ENCODE measurements around the gene SETD3.

The SETD3 gene

DNA sequence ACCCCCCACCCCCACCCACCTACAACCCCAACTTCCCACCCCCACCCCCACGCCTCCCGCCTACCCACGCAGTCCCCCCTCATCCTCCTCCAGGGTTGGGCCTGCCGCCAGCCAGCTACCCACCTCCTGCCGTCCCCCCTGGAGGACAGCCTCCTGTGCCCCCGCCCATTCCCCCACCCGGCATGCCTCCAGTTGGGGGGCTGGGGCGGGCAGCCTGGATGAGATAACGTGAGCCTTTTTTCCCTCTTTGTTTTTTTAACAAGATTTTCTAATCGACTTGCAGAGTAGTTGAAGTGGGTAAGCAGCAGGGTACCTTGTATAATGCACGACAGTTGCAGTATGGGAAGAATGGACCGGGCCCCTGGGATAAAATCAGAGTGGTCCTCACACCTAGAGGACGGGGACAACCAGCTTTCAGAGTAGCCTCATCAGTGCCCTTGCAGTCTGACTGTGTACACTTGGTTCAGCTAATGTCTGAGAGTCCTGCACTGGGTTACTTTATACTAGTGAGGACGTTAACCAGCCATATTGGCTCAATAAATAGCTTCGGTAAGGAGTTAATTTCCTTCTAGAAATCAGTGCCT is 30.0 kb upstream of the SETD3 start:
- TF ChIP-seq, protein P1, sequence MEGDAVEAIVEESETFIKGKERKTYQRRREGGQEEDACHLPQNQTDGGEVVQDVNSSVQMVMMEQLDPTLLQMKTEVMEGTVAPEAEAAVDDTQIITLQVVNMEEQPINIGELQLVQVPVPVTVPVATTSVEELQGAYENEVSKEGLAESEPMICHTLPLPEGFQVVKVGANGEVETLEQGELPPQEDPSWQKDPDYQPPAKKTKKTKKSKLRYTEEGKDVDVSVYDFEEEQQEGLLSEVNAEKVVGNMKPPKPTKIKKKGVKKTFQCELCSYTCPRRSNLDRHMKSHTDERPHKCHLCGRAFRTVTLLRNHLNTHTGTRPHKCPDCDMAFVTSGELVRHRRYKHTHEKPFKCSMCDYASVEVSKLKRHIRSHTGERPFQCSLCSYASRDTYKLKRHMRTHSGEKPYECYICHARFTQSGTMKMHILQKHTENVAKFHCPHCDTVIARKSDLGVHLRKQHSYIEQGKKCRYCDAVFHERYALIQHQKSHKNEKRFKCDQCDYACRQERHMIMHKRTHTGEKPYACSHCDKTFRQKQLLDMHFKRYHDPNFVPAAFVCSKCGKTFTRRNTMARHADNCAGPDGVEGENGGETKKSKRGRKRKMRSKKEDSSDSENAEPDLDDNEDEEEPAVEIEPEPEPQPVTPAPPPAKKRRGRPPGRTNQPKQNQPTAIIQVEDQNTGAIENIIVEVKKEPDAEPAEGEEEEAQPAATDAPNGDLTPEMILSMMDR (IDR thresholded peaks at IDR 0.05; ENCODE audit: borderline replicate concordance, control extremely low read depth, extremely low read depth, insufficient read depth, missing control alignments) = no peak
- peak; percentile 18 for DNase-seq (ENCODE audit: low spot score)
- in situ Hi-C loops (cut with MboI; ENCODE audit: low sequenced_read_pairs, unreplicated experiment) = no loop called here

DNA sequence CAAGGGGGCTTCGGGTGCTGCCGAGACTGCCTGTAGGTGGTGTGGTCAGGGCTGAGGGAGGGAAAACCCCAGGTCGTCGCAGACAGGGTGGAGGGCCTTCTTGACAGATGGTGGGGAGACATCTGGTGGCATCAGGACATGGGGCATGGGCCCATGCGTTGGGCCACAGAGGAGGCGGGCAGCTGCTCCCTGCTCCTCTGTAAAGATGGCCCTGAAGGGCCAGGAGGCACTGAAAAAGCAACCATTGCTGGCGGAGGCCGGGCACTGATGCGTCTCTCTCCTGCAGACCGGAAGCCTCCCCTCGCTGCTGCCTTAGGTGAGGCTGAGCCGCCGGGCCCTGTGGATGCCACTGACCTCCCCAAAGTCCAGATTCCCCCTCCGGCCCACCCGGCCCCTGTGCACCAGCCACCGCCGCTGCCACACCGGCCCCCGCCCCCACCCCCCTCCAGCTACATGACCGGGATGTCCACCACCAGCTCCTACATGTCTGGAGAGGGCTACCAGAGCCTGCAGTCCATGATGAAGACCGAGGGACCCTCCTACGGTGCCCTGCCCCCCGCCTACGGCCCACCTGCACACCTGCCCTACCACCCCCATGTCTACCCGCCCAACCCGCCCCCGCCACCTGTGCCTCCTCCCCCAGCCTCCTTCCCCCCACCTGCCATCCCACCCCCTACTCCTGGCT is 29.4 kb upstream of the SETD3 start:
- peak; percentile 24 for DNase-seq (ENCODE audit: low spot score)
- TF ChIP-seq, protein P1 (IDR thresholded peaks at IDR 0.05; ENCODE audit: borderline replicate concordance, control extremely low read depth, extremely low read depth, insufficient read depth, missing control alignments) = no peak
- in situ Hi-C loops (cut with MboI; ENCODE audit: low sequenced_read_pairs, unreplicated experiment) = no loop called here

DNA sequence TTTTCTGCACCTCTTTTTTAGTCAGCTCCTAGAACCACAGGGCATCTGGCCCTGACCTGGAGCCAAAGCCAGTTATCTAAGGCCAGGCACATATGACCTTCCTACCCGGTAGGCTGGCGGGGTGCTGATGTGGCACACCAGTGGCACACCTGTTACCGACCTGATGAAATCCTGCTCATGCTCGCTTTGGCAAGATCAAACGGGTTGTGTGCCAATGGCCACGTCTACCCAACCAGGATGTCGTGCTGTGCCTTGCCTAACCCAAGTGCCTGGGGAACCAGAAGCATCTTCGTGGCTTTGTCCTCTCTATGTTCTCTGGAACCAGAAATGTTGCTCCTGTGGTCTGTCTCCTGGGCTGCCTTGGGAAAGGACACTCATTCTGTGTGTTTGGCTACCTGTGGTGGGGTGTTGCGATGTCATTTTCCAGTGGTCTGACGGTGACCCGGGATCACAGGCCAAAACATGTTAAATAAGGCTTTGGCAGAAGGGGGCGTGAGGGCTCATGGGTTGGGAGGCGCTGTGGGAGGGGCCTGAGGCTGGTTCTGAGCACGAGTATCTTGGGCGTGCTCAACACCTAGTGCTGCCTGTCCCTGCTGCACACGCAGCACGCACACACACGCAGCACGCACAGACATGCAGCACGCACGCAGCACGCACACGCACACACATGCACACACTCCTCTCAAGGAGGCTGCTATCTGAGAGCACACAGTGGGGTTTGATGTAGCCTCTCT is 28.4 kb upstream of the SETD3 start:
- TF ChIP-seq, protein P1 (IDR thresholded peaks at IDR 0.05; ENCODE audit: borderline replicate concordance, control extremely low read depth, extremely low read depth, insufficient read depth, missing control alignments) = no peak
- DNase-seq (ENCODE audit: low spot score) = no peak
- in situ Hi-C loops (cut with MboI; ENCODE audit: low sequenced_read_pairs, unreplicated experiment) = no loop called here

DNA sequence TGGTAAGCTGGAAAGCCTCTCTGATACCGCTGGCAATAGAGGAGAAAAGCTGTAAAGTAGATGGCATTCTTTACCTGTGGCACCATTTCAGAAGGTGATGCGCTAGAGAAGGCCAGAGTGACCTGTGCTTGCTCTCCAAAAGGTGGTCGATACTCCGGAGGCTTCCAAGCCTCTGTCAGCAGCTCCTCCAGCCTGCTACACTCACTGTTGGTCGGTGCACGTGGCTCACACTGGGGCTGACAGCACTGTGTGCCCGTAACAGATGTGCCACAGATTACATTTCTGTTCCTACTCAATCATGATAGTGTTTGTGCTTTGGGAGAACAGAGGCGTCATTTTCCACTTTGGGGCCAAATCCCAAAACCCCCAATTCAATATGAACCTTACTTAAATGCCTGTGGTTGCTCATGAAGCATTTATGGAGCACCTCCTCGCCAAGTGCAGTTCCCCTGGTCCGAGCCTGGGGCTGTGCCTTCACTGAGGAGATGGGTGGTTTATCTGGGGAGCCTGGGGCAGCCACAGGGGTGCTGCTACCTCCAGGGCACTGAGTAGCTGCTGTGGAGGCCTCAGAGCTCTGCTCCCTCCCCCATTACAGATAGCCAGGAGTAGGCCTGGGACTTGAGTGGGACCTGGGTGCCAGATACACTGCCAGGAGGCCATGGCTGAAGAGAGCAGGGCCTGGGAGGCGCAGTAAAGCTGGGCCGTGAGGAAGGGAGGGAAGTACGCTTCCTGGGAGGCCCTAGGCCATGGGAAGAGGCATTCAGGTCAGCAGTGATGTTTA is 27.4 kb upstream of the SETD3 start:
- TF ChIP-seq, protein P1 (IDR thresholded peaks at IDR 0.05; ENCODE audit: borderline replicate concordance, control extremely low read depth, extremely low read depth, insufficient read depth, missing control alignments) = no peak
- DNase-seq (ENCODE audit: low spot score) = no peak
- in situ Hi-C loops (cut with MboI; ENCODE audit: low sequenced_read_pairs, unreplicated experiment) = no loop called here

DNA sequence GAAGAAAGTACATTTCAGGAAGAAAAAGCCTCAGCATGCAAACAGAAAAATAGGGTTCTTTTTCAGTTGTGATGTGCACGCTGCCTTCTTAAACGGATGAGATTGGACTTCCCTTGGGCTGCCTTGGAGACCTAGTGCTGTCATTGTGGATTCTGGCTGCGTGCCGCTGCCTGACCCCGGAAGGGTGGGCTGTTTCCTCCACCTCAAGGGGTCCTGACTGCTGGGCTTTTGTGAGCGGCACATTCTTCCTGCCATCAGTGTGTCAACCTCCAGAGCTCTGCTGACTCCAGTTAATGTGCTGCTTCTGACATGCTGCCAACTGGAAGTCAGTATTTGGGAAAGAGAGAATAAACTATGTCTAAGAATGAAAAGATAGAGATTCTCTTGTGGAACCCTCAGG is 25.6 kb upstream of the SETD3 start:
- no peak for DNase-seq (ENCODE audit: low spot score)
- in situ Hi-C loops (cut with MboI; ENCODE audit: low sequenced_read_pairs, unreplicated experiment) = no loop called here
- TF ChIP-seq, protein P1 (IDR thresholded peaks at IDR 0.05; ENCODE audit: borderline replicate concordance, control extremely low read depth, extremely low read depth, insufficient read depth, missing control alignments) = no peak

DNA sequence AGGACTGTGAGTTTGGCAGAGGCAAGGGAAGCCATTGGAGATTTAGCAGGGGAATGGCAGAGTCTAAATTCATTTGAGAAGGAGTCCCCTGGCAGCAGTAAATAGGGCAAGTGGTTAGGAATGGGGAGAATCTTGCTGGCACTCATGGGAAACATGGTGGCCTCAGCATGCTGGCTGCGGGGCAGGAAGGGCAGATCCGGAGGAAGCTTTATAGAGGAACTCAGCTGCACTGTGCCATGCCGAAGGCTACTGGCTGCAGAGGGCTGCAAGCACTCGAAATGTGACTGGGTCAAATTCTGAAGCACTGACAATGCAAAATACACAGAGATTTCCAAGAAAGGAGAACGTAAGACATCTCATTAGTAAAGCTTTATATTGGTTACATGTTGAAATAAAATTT is 24.4 kb upstream of the SETD3 start:
- TF ChIP-seq, protein P1 (IDR thresholded peaks at IDR 0.05; ENCODE audit: borderline replicate concordance, control extremely low read depth, extremely low read depth, insufficient read depth, missing control alignments) = no peak
- no peak for DNase-seq (ENCODE audit: low spot score)
- in situ Hi-C loops (cut with MboI; ENCODE audit: low sequenced_read_pairs, unreplicated experiment) = no loop called here

Measured in GM13976 (cell line).